DND-41 (cell line): ENCODE data around the gene EXO1.

Experiments used
- ATAC-seq: fragments of 200-7000 bp; cut with Tn5 transposase; 3 replicates; pipeline ENCODE4 v1.9.1; 2021; ENCODE audit warnings: low read depth; ENCODE audit not compliant: insufficient read depth
- DNase-seq: peaks from one replicate; pipeline ENCODE4 v3.0.0-alpha.2; 2020
- H2AFZ ChIP-seq: 2 replicates; pipeline ENCODE4 v1.6.0; 2012; ENCODE audit warnings: low read depth, low read length
- H3K27ac ChIP-seq: 2 replicates; pipeline ENCODE4 v1.5.1; 2012; ENCODE audit warnings: low read length, inconsistent platforms
- H3K27me3 ChIP-seq: fragments of 200-600 bp; sonication (generic); 2 replicates; pipeline ENCODE4 v1.6.0; 2012; ENCODE audit warnings: low read length, mild to moderate bottlenecking, inconsistent platforms; ENCODE audit not compliant: insufficient read depth, poor library complexity
- H3K36me3 ChIP-seq: 2 replicates; pipeline ENCODE4 v1.5.1; 2012; ENCODE audit warnings: low read length, inconsistent platforms; ENCODE audit not compliant: insufficient read depth
- H3K4me1 ChIP-seq: 2 replicates; pipeline ENCODE4 v1.5.1; 2012; ENCODE audit warnings: mild to moderate bottlenecking, low read length; ENCODE audit not compliant: insufficient read depth
- H3K4me2 ChIP-seq: 2 replicates; pipeline ENCODE4 v1.6.0; 2012; ENCODE audit warnings: mild to moderate bottlenecking, moderate library complexity, low read length, inconsistent platforms; ENCODE audit not compliant: insufficient read depth
- H3K4me3 ChIP-seq, 2 experiments: fragments of 200-600 bp in 1 of 2; shearing (Covaris generic) in 1 of 2; 2 replicates each; pipeline ENCODE4 v1.5.1; 2012 to 2016; ENCODE audit warnings: inconsistent platforms in 2 of 2, low read length in 2 of 2, mild to moderate bottlenecking in 2 of 2, low read depth in 1 of 2, moderate library complexity in 1 of 2
- H3K79me2 ChIP-seq: 2 replicates; pipeline ENCODE4 v1.6.0; 2012; ENCODE audit warnings: low read length, inconsistent platforms; ENCODE audit not compliant: insufficient read depth
- H3K9ac ChIP-seq: 2 replicates; pipeline ENCODE4 v1.6.0; 2012; ENCODE audit warnings: low read depth, mild to moderate bottlenecking, inconsistent platforms, low read length, moderate library complexity
- H3K9me3 ChIP-seq: 2 replicates; pipeline ENCODE4 v1.5.1; 2012; ENCODE audit warnings: low read length, moderate library complexity, mild to moderate bottlenecking, inconsistent platforms; ENCODE audit not compliant: insufficient read depth, severe bottlenecking
- H4K20me1 ChIP-seq: 2 replicates; pipeline ENCODE4 v1.6.0; 2012; ENCODE audit warnings: low read length; ENCODE audit not compliant: insufficient read depth
- CTCF ChIP-seq: IDR thresholded peaks from 2 replicates; pipeline ENCODE4 v1.5.1; 2012; ENCODE audit warnings: borderline replicate concordance, low read length, moderate library complexity, mild to moderate bottlenecking; ENCODE audit not compliant: poor library complexity, severe bottlenecking; ENCODE audit errors: extremely low read depth
- EZH2 ChIP-seq: IDR thresholded peaks from 3 replicates; pipeline ENCODE4 v1.6.1; 2012; ENCODE audit warnings: borderline replicate concordance, low read depth, mild to moderate bottlenecking, moderate library complexity, low read length, inconsistent platforms; ENCODE audit not compliant: severe bottlenecking

Gene EXO1

GRCh38 chr1:241808265-241808664 is 39.7 kb upstream of the EXO1 start:
- Histone ChIP-seq H3K79me2 (no peaks in the 10 kb centered on the region), H3K36me3 (no peaks in the 10 kb centered on the region), H3K4me2 (no peak overlapping the region), H3K4me1 (no peaks in the 10 kb centered on the region), H3K9me3 (no peaks in the 10 kb centered on the region), H3K9ac (no peak overlapping the region), H3K4me3 (no peak overlapping the region), H2AFZ (no peak overlapping the region), H3K27me3 (no peaks in the 10 kb centered on the region), H3K27ac (no peak overlapping the region), H4K20me1 (no peaks in the 10 kb centered on the region)
- no peak for TF ChIP-seq CTCF
- TF ChIP-seq EZH2 = no peak
- ATAC-seq = no peak
- no peak for DNase-seq

DNA sequence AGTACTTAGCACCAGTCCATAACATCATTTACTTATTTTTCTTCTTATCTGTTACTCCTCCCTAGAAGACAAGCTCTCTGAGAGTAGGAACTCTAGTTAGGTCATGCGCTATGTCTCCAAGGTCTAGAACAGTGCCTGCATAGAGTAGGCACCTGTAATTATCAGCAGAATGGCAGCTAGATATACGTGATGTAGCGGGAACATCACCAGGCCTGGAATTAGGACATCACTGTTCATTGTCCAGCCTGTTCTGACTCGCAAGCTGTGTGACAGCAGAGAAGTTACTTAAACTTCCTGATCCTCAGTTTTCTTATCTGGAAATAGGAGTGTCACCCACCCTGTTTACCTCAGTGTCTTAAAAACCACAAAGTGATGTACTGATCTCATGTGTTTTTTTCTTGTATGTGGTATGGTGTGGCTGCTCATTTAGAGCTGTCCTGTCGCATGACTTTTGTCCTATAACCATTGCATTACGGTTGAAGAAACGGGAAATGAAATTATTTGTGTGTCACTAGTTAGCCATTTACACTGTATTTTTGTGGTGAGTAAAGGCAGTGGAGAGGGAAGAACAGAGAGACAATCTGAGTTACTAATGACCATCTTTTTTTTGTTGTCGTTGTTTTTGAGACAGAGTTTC is 37.1 kb upstream of the EXO1 start:
- TF ChIP-seq CTCF (no peak), EZH2 (no peak)
- Histone ChIP-seq H3K36me3 (no peaks in the 10 kb centered on the region), H3K9ac (no peak overlapping the region), H3K4me3 (no peak overlapping the region), H3K9me3 (no peaks in the 10 kb centered on the region), H2AFZ (no peak overlapping the region), H3K4me1 (no peaks in the 10 kb centered on the region), H4K20me1 (no peaks in the 10 kb centered on the region), H3K27ac (no peak overlapping the region), H3K4me2 (no peak overlapping the region), H3K27me3 (peaks cover 3% of the 10 kb centered on the region), H3K79me2 (no peaks in the 10 kb centered on the region)
- ATAC-seq = no peak
- DNase-seq = no peak

DNA sequence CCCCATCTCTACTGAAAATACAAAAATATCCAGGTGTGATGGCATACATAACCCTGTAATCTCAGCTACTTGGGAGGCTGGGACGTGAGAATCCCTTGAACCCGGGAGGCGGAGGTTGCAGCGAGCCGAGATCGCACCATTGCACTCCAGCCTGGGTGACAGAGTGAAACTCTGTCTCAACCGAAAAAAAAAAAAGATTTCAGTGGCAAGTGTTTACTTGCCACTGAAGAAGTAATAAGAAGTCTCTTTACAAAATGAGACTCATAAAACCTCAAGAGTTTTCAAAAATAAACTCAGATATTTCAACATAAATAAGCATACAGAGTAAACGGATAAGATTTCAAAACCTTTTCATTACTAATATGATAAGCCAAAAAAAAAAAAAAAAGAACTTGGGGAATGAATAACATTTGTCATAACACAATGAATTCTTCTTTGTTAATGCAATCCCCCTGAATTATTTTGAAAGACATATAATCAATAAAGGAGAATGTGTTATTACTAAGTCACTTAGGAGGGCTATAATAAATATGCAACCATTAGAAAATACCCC is 34.2 kb upstream of the EXO1 start:
- Histone ChIP-seq H3K27me3 (peaks cover 3% of the 10 kb centered on the region), H3K4me2 (no peak overlapping the region), H3K9ac (no peak overlapping the region), H3K79me2 (no peaks in the 10 kb centered on the region), H3K27ac (no peak overlapping the region), H3K4me3 (no peak overlapping the region), H3K4me1 (no peaks in the 10 kb centered on the region), H3K9me3 (no peaks in the 10 kb centered on the region), H3K36me3 (no peaks in the 10 kb centered on the region), H4K20me1 (no peaks in the 10 kb centered on the region), H2AFZ (no peak overlapping the region)
- ATAC-seq (no peak), DNase-seq (no peak)
- no peak for TF ChIP-seq CTCF
- no peak for TF ChIP-seq EZH2

GRCh38 chr1:241816008-241816407 is 32.0 kb upstream of the EXO1 start:
- Histone ChIP-seq H3K27ac (no peak overlapping the region), H3K79me2 (no peaks in the 10 kb centered on the region), H2AFZ (no peak overlapping the region), H4K20me1 (no peaks in the 10 kb centered on the region), H3K36me3 (no peaks in the 10 kb centered on the region), H3K9me3 (no peaks in the 10 kb centered on the region), H3K4me3 (no peak overlapping the region), H3K4me2 (no peak overlapping the region), H3K9ac (no peak overlapping the region), H3K27me3 (peaks cover 10% of the 10 kb centered on the region), H3K4me1 (no peaks in the 10 kb centered on the region)
- TF ChIP-seq EZH2 (no peak), CTCF (no peak)
- no peak for ATAC-seq
- no peak for DNase-seq
